ENCODE measurements around the gene C18orf32.

The C18orf32 gene

DNA sequence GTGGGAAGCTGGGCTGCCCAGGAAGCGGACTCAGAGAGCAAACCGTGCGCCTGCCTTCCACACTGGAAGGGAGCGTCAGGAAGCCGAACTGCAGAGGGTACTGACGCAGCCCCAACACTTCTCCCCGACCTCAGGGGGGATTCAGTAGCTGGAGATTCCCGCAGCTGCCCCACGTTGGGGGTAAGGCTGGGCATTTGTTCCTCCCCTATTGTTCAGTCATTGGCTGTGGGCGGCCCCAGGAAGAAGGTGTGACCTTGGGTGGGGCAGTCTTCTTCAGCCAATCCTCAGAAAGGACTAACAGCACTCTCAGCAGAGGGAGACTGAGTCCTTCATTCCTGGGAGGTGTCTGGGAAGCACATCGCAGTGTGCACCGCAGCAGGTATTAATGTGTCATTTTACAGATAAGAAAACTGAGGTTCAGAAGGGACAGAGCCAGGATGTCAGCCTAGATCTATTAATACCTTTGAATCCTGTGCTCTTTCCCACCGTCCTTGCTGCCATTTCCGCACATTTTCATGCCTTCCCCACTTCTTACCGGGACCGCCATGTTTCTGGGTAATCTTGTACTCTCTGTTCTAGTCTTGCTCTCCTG, 12.1 kb upstream of the C18orf32 start:
- Histone ChIP-seq H3K4me2 (ENCODE audit: low read length) (no peak overlapping the region), H3K4me3 (ENCODE audit: low read length) (no peak overlapping the region), H3K9me3 (ENCODE audit: control insufficient read depth, insufficient read depth, low read length) (no peaks in the 10 kb centered on the region), H3K36me3 (ENCODE audit: control insufficient read depth, low read length) (no peaks in the 10 kb centered on the region), H3F3A (ENCODE audit: control insufficient read depth, insufficient read depth) (no peaks in the 10 kb centered on the region), H3K79me2 (ENCODE audit: control insufficient read depth, low read length) (no peaks in the 10 kb centered on the region), H4K20me1 (ENCODE audit: control insufficient read depth, insufficient read depth, low read depth, low read length) (no peaks in the 10 kb centered on the region), H3K27ac (ENCODE audit: low read depth, low read length) (no peak overlapping the region), H3K9me2 (replicated peaks; ENCODE audit: control insufficient read depth, low read length) (no peaks in the 10 kb centered on the region), H3K27me3 (ENCODE audit: control insufficient read depth, low read length) (0 out of 2 replicates have a peak, but pooled peaks cover 7% of the 10 kb centered on the region), H3K4me1 (ENCODE audit: control insufficient read depth, low read length) (no peaks in the 10 kb centered on the region)
- no peak for TF ChIP-seq EZH2phosphoT487 (IDR thresholded peaks at IDR 0.05; ENCODE audit: borderline replicate concordance, low read length)
- TF ChIP-seq, protein P1, sequence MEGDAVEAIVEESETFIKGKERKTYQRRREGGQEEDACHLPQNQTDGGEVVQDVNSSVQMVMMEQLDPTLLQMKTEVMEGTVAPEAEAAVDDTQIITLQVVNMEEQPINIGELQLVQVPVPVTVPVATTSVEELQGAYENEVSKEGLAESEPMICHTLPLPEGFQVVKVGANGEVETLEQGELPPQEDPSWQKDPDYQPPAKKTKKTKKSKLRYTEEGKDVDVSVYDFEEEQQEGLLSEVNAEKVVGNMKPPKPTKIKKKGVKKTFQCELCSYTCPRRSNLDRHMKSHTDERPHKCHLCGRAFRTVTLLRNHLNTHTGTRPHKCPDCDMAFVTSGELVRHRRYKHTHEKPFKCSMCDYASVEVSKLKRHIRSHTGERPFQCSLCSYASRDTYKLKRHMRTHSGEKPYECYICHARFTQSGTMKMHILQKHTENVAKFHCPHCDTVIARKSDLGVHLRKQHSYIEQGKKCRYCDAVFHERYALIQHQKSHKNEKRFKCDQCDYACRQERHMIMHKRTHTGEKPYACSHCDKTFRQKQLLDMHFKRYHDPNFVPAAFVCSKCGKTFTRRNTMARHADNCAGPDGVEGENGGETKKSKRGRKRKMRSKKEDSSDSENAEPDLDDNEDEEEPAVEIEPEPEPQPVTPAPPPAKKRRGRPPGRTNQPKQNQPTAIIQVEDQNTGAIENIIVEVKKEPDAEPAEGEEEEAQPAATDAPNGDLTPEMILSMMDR (IDR thresholded peaks at IDR 0.05; ENCODE audit: low read depth, low read length, poor library complexity, severe bottlenecking), result no peak

DNA sequence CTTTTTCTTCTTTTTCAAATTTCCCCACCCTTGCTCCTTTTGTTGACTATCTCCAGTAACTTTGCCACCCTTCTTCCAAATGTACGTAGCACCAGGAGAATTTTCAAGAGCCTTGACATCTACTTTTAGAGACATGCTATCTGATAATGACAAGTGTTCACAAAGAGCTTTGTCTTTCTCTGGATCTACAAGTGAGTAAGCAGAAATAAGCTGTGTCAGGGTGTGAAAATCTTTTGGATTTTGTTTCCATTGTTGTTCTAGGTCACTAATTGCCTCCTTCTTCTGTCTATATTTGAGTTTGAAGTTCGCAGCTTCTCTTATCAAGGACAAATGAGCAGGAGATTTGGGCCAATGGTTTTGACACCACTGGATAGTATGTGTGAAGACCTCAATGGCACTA, 8.4 kb upstream of the C18orf32 start:
- H3K4me3 ChIP-seq (ENCODE audit: low read length), result no peak overlapping the region
- peaks cover 18% of the 10 kb centered on the region for H3K36me3 ChIP-seq (ENCODE audit: control insufficient read depth, low read length)
- TF ChIP-seq, protein P1 (IDR thresholded peaks at IDR 0.05; ENCODE audit: low read depth, low read length, poor library complexity, severe bottlenecking), result no peak
- TF ChIP-seq EZH2phosphoT487 (IDR thresholded peaks at IDR 0.05; ENCODE audit: borderline replicate concordance, low read length), result no peak
- no peak overlapping the region for H3K27ac ChIP-seq (ENCODE audit: low read depth, low read length)
- 0 out of 2 replicates have a peak, but pooled peaks cover 2% of the 10 kb centered on the region for H3K27me3 ChIP-seq (ENCODE audit: control insufficient read depth, low read length)
- H3K9me2 ChIP-seq (replicated peaks; ENCODE audit: control insufficient read depth, low read length), result no peaks in the 10 kb centered on the region
- peaks cover 18% of the 10 kb centered on the region for H3F3A ChIP-seq (ENCODE audit: control insufficient read depth, insufficient read depth)
- no peaks in the 10 kb centered on the region for H3K9me3 ChIP-seq (ENCODE audit: control insufficient read depth, insufficient read depth, low read length)
- H4K20me1 ChIP-seq (ENCODE audit: control insufficient read depth, insufficient read depth, low read depth, low read length), result peaks cover 13% of the 10 kb centered on the region
- peaks cover 19% of the 10 kb centered on the region for H3K79me2 ChIP-seq (ENCODE audit: control insufficient read depth, low read length)
- peaks cover 14% of the 10 kb centered on the region for H3K4me1 ChIP-seq (ENCODE audit: control insufficient read depth, low read length)
- H3K4me2 ChIP-seq (ENCODE audit: low read length), result no peak overlapping the region

DNA sequence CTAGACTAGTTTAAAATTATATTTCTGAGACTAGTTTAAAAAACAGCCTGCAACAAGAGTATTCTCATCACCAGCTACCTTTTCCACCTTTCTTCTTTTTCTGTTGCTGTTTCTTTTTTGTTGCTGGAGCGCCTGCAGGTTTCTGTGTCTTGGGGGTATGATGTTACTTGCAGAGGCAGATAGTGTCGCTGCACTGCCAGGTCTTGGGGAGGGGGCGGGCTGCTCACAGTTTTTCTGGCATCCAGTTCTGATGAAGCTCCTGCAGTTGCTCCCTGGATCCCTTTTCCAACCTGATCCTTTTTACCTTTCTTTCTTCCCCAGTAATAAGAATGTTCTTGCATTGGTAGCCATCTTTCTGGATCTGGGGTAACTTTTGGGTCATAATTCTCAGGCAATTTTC, 8.0 kb upstream of the C18orf32 start:
- peaks cover 23% of the 10 kb centered on the region for H3K79me2 ChIP-seq (ENCODE audit: control insufficient read depth, low read length)
- H3K27ac ChIP-seq (ENCODE audit: low read depth, low read length), result no peak overlapping the region
- TF ChIP-seq, protein P1 (IDR thresholded peaks at IDR 0.05; ENCODE audit: low read depth, low read length, poor library complexity, severe bottlenecking), result no peak
- no peak for TF ChIP-seq EZH2phosphoT487 (IDR thresholded peaks at IDR 0.05; ENCODE audit: borderline replicate concordance, low read length)

More for the DNA sequence above, 8.0 kb upstream of the C18orf32 start:
- H3K27me3 ChIP-seq (ENCODE audit: control insufficient read depth, low read length), result 0 out of 2 replicates have a peak, but pooled peaks cover 2% of the 10 kb centered on the region
- peaks cover 22% of the 10 kb centered on the region for H3K36me3 ChIP-seq (ENCODE audit: control insufficient read depth, low read length)
- peaks cover 18% of the 10 kb centered on the region for H3K4me1 ChIP-seq (ENCODE audit: control insufficient read depth, low read length)
- no peaks in the 10 kb centered on the region for H3K9me3 ChIP-seq (ENCODE audit: control insufficient read depth, insufficient read depth, low read length)
- no peaks in the 10 kb centered on the region for H3K9me2 ChIP-seq (replicated peaks; ENCODE audit: control insufficient read depth, low read length)
- no peak overlapping the region for H3K4me2 ChIP-seq (ENCODE audit: low read length)
- peaks cover 13% of the 10 kb centered on the region for H4K20me1 ChIP-seq (ENCODE audit: control insufficient read depth, insufficient read depth, low read depth, low read length)
- peaks cover 22% of the 10 kb centered on the region for H3F3A ChIP-seq (ENCODE audit: control insufficient read depth, insufficient read depth)
- no peak overlapping the region for H3K4me3 ChIP-seq (ENCODE audit: low read length)

All from DOHH2 (cell line).